GM12891 (cell line): Measurements from ENCODE around the gene PRKACA.

ENCODE experiments used
- POLR2A ChIP-seq: IDR thresholded peaks from 2 replicates; pipeline ENCODE4 v1.6.1; 2011; ENCODE audit warnings: low read depth, low read length, control low read depth
- POLR2AphosphoS5 ChIP-seq: IDR thresholded peaks from 2 replicates; pipeline ENCODE4 v1.6.1; 2011; ENCODE audit warnings: low read depth, low read length, control low read depth
- POU2F2 ChIP-seq: IDR thresholded peaks from 2 replicates; pipeline ENCODE4 v1.6.1; 2011; ENCODE audit warnings: low read depth, mild to moderate bottlenecking, control low read depth, low read length, moderate library complexity
- SPI1 ChIP-seq: IDR thresholded peaks from 2 replicates; pipeline ENCODE4 v1.6.1; 2011; ENCODE audit warnings: low read depth, low read length, control low read depth
- TAF1 ChIP-seq: IDR thresholded peaks from 2 replicates; pipeline ENCODE4 v1.6.1; 2011; ENCODE audit warnings: low read depth, low read length, control low read depth

- no peak for TF ChIP-seq POLR2AphosphoS5
- TF ChIP-seq POLR2A = no peak
- TF ChIP-seq SPI1 = no peak
- TF ChIP-seq TAF1 = no peak
- no peak for TF ChIP-seq POU2F2
Observed at GRCh38 chr19:14056069-14056666, 61.4 kb downstream of the PRKACA start.
